HG03135 (cell line): ENCODE measurements around the gene CLP1.
"Not testable (repeated sequence)": the region's sequence is repeated elsewhere in the genome, so short reads cannot be mapped to it uniquely, and the experiment has no call there.

Experiments used
- ATAC-seq: cut with Tn5 transposase; IDR thresholded peaks from one replicate; pipeline ENCODE4 v1.9.1; 2021; ENCODE audit warnings: mild to moderate bottlenecking, moderate library complexity; ENCODE audit not compliant: unreplicated experiment

CLP1 gene

DNA sequence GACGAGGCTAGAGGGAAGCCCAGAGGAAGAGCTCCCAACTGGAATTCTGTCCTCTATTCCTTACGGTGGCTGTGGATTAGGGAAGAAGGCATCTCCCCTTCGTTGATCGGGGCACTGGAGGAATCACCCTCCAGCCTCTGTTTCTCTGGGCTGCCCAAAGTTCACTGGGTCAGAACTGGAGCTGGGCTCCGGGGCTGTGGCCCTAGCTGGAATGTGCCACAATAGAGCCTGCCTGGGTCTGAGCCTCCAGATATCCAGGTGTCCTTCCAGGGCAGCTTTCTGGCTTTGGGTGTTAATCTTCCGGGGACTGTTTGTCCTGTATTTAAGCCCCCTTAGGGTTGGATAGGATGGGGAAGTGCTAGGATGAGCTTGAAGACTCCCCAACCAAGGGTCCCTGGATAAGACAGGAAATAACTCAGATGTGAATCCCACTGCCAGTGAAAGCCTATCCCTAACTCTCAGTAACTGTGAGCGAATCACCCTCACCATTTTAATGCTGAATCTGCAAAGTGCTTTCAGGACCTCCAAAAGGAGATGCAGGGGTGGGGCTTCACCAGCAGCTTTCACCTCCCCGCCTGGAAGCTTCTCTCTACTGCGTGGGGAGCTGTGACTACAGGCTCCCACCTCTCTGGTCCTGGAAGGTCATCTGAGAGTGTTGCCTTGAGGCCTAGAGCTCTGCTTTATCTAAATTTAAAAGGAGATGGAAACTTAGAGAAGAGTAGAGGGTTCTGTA is 17.3 kb upstream of the CLP1 start:
- ATAC-seq: no peak

DNA sequence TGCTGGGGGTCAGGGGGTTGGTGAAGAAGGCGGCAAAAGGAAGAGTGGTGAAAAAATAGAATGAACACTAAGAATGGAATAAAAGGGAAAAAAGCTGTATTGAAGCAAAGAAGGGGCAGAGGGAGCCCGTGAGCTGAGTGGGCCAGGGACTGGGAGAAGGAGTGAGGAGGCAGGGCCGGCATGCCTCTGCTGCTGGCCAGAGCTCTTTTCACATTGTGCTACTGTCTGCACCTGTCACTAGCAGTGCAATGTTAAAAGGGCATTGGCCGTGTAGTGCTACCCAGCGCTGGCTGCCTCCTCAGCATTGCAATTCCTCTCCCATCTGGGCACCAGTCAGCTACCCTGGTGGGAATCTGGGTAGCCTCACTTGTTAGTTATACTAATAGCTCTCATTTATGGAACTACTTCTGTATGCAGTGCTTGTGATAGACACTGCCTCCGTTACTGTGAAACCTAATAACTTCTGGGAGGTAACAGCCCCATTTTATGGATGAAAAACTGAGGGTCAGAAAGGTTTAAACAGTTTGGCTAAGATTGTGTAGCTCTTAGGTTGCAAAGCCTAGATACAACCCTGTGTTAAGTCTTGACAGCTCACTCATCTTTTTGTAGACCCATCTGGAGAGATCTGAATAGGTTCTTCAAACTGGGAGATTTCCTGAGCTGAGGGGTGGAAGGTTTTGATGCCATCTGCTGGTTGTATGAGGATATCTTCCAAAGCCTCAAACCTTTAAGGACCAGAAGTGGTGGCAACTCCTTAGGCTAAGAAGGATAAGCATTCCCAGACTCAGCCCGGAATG is 16.4 kb upstream of the CLP1 start:
- no peak for ATAC-seq

DNA sequence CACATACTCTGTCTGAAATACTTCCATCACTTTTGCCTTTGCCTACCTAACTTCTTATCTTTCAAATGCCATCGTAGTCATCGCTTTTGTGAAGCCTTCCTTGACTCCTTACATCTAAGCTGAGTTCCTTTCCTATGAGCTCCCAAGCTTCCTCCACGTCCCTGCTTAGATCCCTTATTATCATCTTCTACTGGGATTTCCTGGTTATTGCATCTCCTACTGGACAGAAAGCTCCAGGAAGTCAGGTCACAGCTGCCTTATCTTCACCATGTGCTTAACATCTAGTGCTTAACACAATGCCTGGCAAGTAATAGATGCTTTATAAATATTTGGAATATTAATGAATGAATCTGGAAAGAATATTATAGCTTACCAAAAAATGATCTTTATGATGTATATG is 13.8 kb upstream of the CLP1 start:
- no peak for ATAC-seq

DNA sequence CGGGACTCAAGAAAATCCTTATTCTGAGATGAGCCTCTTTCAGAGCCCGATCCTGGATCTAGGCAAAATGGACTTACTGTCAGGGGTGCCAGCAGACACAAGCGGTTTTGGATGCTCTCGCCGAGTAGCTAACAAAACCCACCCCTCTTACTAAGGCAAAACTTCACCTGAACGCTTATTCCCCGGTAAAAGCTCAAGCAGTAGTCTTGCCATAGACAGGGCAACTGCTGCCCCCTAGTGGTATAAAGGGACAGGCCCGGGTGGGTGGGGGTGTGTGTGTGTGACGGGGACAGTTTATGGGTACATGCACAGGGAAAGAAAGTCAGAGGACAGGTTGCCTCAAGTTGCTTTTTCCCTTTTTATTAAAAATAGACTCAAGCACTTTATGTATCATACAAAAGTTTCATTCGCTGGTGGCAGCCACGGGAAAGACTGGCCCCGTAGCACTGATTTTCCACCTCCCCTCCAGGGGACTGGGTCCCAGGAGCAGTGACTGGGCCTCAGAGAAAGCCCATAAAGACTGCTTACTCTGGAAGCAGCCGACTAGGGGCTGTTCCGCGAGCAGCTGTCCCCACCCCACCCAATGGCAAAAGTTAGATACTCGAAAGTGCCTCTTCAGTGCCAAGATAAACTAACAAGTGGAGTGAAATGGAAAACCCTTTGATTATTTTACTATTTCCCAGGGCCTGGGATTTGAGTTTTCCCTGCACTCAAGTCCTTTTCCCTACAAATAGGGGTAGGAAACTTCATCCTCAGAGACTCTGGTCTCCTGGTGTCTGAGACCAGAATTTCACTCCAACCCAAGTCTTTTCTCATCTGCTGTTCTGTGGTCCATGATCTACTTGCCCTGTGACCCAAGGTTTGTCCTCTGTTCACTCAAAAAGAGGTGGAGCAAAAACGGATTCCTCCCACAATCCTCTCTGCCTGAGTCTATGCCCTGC is 12.5 kb upstream of the CLP1 start:
- peak; percentile 48 for ATAC-seq

DNA sequence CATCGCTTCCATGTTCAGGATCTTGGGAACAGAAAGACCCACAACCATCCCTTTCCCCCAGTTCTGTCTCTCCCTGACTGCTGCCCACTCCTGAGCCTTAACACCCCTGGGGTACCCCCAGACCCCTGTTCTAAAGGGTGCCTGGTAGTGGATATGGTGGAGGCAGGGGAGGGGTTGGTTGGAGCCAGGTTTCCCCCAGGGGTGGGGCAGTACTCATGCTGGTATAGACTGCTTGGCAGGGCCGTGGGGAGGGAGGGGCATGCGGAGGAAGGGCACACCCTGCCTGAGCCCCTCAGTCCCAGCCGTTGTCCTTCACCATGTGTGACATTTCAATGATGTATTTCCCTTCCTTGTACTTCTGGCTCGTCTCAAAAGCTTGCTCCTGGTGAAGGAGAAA is 11.9 kb upstream of the CLP1 start:
- no peak for ATAC-seq

DNA sequence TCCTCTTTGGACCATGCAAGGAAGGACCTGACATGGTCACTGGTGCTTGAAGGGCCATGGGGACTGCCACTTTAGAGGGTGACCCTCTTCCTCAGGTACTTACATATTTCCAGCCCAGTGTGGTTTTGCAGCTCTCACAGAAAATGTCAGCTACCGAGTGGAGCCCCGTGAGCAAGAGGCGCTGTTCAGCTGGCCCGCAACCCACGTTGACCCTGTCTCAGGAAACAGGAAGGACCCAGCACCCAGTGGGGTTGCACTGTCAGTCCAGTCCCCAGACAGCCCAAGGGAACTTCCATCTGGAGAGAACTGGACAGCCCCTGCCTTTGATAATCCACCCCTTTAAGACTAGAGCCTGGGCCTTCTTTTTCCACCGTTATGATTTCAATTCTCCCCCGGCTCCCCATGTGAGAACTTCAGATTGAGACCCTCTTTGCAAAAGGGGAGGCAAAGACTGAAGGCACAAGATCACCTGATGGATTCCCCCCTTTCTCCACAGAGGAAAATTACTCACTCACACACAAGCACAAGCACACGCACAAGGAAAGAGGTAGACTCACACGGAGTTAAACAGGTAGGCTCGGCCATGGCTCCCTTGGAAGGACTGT is 11.3 kb upstream of the CLP1 start:
- no peak for ATAC-seq

DNA sequence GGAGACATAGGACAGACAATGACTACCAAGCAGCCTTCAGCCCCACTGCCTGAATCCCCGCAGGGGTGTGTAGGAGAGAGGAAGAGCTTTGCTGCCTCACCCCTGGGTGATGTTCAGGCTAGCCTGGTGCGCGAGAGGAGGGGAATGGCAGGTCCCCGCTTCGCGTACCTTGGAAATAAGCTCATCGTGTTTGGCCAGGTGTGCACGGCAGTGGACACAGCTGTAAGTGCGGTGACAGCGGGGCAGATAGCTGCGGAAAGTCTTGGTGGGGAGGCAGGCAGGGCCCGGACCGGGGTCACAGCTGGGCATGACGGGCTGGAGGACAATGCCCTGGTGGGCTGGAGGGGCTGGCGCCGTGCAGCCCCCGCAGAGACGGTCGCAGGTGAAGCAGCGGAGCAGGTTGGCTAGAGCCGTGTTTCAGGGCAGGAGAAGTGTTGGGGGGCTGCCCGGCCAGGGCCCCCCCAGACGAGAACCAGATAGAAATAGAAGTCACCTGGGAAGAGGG is 10.7 kb upstream of the CLP1 start:
- no peak for ATAC-seq

DNA sequence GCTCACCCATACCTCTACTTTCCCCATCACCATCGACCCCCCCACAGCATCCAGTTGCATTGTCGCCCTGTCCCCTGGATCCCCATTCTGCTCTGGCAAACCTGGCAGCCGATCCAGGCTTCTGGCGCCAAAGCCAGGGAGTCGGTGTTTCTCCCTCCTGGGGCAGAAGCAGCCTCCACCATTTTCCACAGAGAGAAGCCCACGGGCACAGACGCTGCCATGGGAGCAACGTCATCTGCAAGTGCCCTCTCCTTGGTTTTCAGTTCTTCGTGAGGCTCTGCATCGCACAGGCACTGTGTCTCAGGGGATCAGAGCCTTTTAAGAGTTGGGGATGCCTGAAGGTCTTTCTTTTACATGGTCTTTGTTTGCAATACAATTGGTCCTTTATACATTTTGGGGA is 10.2 kb upstream of the CLP1 start:
- no peak for ATAC-seq

DNA sequence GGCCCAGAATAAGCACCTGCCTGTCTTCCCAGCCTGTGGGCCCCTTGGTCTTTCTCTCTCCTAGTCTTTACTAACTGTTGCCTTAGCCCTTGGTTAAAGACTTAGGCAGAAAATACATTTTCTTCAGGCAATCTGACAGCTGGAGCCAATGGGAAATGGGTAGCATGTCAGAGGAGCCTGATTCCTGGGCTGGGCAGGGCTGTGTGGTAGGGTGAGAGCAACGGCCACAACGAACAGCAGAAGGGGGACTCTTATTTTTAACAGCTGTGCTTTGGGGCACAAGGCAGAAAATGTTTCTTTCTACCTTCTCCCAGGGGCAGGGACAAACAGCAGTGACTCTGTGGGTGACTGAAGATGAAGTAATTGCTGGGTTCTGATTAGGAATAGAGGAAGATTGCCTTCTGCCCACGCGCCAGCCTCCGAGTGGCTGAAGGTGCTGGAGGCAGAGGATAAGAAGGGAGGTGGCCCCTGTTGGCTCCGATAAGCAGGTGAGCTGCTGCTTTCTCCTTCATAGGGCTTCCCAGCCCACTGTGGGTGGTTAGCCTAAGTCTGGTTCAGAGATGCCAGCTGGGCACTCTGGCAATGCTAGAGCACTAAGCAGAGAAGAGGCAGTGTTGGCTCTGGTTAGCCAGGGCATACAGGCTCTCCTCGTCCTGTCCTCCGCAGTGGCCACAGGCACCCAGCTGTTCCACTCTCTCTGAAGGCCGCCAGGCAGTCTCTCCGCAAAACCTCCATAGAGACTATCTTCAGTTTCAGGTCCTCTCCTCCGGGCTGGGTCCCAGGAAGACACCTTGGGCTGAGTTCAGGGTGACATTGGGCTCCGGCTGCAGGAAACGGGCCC is 9.4 kb upstream of the CLP1 start:
- no peak for ATAC-seq

DNA sequence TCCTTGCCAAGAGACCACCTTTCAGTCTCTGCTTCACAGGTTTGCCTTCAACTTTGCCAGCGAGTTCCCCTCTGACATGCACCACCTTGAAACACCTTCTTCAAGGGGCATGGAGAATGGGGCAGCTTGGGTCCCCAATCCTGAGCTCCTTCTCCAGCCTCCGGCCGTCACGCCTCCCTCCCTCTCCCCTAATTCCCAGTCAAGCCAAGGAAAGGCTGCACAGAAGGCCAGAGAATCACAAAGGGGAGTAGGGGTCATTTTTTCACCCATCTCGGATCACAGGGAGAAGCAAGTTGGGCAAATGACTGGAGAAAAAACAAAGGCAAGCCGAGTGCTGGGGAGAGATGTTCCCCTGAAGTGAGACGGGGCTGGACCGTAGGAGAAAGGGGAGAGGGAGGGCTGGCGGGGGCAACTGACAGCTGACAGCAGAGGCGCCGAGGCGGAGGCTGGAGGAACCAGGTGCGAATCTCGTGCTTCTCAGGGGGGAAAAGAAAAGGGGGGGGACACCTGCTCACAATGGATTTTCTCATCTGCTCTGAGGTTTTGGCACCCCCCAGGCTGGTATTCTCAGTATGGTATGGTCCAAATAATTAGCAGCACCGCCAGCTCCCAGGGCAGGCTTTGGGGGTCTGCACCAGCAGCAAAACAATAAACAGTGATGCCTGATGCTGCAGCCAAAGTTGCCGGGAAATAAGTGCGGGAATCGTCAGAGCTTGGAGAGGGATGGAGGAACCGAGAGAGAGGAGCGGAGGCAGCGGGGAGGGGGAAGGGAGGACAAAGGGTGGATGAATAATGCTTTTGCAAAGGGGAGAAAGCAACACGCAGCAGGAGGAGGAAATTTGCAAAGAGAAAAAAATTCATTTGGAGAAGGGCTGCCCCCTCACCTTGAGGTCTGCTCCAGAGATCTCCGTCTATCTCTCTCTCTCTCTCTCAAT is 8.5 kb upstream of the CLP1 start:
- no peak for ATAC-seq

DNA sequence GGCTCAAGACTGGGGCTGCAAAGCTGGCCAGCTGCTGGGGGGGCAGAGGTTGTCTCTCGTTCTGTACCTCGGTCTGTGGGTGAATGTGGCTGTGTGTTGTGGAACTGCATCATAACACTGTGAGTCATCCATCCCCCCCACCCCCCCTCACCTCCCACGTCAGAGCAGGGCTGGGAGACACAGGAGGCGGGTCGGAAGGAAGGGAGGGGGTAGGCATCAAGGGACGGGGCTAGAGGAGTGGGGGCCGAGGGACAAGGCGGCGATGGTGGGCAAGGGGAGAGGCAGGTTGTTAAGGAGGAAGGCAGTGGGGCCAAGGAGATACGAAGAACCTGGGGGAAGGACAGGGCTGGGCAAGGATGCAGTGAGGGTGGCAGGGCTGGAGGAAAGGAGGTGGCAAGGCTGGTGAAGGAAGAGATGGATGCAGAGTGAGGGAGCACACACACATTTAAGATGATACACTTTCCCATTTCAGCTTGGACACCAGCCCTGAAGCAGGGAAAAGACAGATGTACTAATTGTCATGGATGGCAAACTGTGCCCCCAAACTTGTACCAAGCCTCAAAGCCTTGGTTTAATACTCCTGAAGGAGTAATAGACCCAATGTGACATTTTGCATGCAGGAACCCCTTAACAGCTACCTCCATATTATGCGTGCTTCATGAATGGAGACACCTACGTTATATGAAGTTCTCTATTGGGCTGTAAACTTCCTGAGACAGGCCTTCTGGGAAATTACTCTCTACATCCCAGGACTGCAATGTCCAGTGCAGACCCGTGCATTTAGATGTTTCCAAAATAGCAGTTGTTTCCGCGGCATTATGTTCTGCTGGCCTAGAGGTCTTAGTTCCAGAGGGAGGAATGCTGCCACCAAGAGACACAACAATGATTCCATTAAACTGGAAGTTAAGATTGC is 7.5 kb upstream of the CLP1 start, which contains the start of gene YPEL4:
Gene YPEL4, minus strand, starts transcription at position 87 of the 913 bp plus-strand sequence. CDS start 2,805 bp downstream, outside the sequence.
- no peak for ATAC-seq

DNA sequence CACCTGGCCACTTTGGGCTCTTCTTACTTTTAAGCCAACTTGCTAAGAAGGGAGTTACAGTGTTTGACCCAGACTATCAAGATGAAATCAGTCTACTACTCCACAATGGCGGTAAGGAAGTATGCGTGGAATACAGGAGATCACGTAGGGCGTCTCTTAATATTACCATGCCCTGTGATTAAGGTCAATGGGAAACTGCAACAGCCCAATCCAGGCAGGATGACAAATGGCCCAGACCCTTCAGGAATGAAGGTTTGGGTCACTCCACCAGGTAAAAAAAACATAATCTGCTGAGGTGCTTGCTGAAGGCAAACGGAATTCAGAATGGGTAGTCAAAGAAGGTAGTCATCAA is 6.8 kb upstream of the CLP1 start:
- ATAC-seq: no peak

DNA sequence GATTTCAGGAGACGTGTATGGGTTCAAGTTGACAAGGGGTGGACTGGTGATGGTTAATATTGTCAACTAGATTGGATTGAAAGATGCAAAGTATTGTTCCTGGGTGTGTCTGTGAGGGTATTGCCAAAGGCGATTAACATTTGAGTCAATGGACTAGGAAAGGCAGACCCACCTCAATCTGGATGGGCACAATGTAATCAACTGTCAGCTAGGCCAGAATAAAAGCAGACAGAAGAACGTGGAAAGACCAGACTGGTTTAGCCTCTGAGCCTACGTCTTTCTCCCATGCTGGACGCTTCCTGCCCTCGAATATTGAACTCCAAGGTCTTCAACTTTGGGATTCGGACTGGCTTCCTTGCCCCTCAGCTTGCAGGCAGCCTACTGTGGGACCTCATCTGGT is 6.2 kb upstream of the CLP1 start:
- no peak for ATAC-seq

DNA sequence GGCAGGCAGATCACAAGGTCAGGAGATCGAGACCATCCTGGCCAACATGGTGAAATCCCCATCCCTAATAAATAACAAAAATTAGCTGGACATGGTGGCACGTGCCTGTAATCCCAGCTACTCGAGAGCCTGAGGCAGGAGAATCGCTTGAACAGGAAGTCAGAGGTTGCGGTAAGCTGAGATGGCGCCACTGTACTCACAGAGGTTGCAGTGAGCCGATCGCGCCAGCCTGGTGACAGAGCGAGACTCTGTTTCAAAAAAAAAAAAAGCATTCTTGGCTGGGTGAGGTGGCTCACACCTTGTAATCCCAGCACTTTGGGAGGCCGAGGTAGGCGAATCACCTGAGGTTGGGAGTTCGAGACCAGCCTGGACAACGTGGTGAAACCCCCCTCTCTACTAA is 5.3 kb upstream of the CLP1 start:
- ATAC-seq: not testable (repeated sequence)

DNA sequence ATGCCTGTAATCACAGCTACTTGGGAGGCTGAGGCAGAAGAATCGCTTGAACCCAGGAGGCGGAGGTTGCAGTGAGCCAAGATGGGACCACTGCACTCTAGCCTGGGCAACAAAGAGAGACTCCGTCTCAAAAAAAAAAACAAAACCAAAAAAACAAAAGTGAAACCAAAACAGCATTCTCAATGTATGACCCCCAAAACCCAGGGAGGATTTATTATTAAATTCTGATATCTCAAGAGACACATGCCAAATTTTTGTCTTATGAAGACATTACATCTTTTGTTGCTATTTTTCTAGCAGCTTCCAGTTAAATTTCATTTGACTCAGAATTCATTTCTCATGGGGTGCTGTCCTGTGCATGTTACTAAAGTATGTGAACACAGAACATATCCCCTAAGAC is 4.9 kb upstream of the CLP1 start:
- no peak for ATAC-seq

DNA sequence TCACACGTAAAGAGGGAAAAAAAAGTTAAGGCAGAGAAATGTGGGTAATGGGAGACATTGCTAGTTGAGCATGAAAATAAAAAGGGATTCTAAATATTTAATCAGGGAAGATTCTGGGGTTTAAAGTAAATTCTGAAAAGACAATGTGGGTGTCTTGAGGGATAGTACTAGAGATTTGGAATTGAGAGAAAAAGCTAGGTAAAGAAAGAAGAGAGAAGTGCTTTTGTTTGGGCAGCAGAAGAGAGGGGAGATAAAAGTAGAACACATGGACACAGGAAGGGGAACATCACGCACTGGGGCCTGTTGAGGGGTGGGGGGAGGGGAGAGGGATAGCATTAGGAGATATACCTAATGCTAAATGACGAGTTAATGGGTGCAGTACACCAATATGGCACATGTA is 4.4 kb upstream of the CLP1 start:
- no peak for ATAC-seq

DNA sequence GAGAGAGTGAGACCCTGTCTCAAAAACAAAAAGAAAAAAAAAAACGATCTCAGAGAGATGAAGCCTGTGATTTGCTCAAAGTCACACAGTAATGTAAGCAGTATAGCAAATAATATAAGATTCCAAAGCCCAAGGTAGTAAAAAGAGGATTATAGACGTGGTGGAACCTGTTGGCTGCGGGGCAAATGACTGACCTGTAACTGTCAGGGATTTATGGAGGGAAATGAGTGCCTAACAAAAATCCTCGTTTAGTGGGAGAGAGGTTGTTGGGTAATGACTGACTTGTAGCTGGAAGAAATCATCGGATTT is 723 bp upstream of the CLP1 start:
- no peak for ATAC-seq

DNA sequence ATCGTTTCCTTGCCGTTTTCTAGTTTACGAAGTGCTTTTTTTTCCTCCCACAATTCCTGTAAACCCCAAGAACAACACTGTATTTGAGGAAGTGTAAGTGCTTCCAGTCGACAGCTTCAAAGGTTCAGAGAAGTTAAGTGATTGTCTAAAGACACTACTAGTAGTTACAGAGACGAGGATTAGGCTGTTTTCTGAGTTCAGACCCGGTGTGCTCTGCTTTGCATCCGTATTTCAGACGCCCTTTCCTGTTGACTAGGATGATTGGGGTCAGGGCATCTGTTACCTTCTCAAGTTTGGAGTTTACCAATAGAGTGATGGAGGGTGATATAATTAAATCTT is 430 bp downstream of the CLP1 start:
- ATAC-seq: no peak
